Progenitor cell of endocrine pancreas (in vitro differentiated cells): ENCODE results near the gene C5orf47. TPM values are rescaled to one million over a fixed set of nuclear protein-coding genes. Genes with fewer than 3 reads are reported as not detected.
A peak's percentile ranks its signal among the peaks of the same experiment; 100 is the strongest.

Source experiments
- DNase-seq: peaks from one replicate; pipeline ENCODE4 v3.0.0; 2021; ENCODE audit warnings: low spot score; ENCODE audit not compliant: unreplicated experiment
- H3K27ac Mint-ChIP-seq: 2 replicates; pipeline ENCODE4 v1.8.0; 2021; ENCODE audit warnings: mild to moderate bottlenecking, moderate library complexity, mixed read lengths
- H3K27me3 Mint-ChIP-seq: 2 replicates; pipeline ENCODE4 v1.8.0; 2021; ENCODE audit warnings: mixed read lengths
- H3K36me3 Mint-ChIP-seq: 2 replicates; pipeline ENCODE4 v1.8.0; 2022; ENCODE audit warnings: mixed read lengths; ENCODE audit not compliant: insufficient read depth
- H3K4me1 Mint-ChIP-seq: 2 replicates; pipeline ENCODE4 v1.8.0; 2021; ENCODE audit warnings: low read depth, mixed read lengths
- H3K4me3 Mint-ChIP-seq: 2 replicates; pipeline ENCODE4 v1.8.0; 2021; ENCODE audit warnings: low read depth, mild to moderate bottlenecking, moderate library complexity, mixed read lengths
- H3K9me3 Mint-ChIP-seq: 2 replicates; pipeline ENCODE4 v1.8.0; 2021; ENCODE audit warnings: low read depth, mixed read lengths
- total RNA-seq: library from RNA; stranded (reverse); gene quantifications from 2 replicates; pipeline ENCODE4 v1.2.1, GENCODE V29; 2021
- TF ChIP-seq, protein P1 (sequence below): fragments of 200-600 bp; sonication (generic); IDR thresholded peaks from one replicate; pipeline ENCODE4 v1.5.0; 2021; ENCODE audit warnings: antibody characterized with exemption, mild to moderate bottlenecking; ENCODE audit not compliant: unreplicated experiment

Gene C5orf47
- total RNA-seq, 1 donor from 2014 or later = not detected

DNA sequence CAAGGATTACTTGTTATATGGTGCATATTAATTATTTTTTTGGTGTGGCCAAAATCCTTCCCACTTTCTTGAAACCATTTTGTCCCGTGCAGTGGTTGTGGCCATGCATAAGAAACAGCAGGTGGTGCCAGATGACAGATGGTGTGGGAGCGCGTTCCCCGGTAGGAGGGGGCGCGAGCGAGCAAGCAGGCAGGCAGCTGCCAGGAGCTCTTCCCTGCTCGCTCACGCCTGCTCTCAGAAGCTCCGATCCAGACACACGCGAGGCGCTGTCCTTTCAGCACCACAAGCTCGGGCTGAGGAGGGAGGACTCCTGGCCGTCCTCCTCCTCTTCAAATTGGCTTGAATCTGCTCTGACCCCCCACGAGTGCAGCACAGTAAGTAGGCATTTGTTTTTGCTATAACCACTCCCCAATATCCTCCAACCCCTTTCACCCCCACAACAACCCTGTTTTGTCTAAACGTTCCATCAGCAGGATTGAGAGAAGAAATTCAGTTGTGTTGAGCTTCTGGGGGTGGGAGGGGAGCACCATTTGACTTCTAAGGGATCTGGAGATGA, 56.6 kb downstream of the C5orf47 start, which contains the start of gene NSG2:
TSS of gene NSG2 (plus strand) at position 237 of the 556 bp plus-strand sequence. CDS start 1,050 bp downstream, outside the sequence.
- Mint-ChIP-seq H3K36me3 (no peaks in the 10 kb centered on the region), H3K27me3 (peaks cover 25% of the 10 kb centered on the region), H3K9me3 (no peaks in the 10 kb centered on the region), H3K4me1 (no peaks in the 10 kb centered on the region), H3K27ac (no peak within 1 kb of the TSS), H3K4me3 (peak within 1 kb of the TSS; percentile 15)
- peak; percentile 89 for DNase-seq
- TF ChIP-seq, protein P1, sequence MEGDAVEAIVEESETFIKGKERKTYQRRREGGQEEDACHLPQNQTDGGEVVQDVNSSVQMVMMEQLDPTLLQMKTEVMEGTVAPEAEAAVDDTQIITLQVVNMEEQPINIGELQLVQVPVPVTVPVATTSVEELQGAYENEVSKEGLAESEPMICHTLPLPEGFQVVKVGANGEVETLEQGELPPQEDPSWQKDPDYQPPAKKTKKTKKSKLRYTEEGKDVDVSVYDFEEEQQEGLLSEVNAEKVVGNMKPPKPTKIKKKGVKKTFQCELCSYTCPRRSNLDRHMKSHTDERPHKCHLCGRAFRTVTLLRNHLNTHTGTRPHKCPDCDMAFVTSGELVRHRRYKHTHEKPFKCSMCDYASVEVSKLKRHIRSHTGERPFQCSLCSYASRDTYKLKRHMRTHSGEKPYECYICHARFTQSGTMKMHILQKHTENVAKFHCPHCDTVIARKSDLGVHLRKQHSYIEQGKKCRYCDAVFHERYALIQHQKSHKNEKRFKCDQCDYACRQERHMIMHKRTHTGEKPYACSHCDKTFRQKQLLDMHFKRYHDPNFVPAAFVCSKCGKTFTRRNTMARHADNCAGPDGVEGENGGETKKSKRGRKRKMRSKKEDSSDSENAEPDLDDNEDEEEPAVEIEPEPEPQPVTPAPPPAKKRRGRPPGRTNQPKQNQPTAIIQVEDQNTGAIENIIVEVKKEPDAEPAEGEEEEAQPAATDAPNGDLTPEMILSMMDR = peak; percentile 95

DNA sequence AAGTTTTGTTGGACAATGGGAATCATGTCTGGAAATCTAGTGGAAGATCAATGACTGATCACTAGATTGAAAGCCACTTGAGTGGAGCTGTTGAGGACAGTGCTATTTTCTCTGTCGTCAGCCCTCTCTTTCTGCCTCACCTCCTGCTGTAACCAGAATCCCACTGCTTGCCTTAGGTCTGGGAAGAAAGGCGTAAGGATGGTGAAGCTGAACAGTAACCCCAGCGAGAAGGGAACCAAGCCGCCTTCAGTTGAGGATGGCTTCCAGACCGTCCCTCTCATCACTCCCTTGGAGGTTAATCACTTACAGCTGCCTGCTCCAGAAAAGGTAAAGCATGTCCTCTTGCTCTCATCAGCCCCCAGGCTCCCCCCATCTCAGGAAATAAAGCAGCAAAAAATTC, 57.6 kb downstream of the C5orf47 start:
- no peak overlapping the region for H3K27ac Mint-ChIP-seq
- DNase-seq = no peak
- no peaks in the 10 kb centered on the region for H3K36me3 Mint-ChIP-seq
- H3K27me3 Mint-ChIP-seq = peaks cover 33% of the 10 kb centered on the region
- H3K9me3 Mint-ChIP-seq = no peaks in the 10 kb centered on the region
- TF ChIP-seq, protein P1 = no peak
- no peak overlapping the region for H3K4me3 Mint-ChIP-seq
- no peaks in the 10 kb centered on the region for H3K4me1 Mint-ChIP-seq

DNA sequence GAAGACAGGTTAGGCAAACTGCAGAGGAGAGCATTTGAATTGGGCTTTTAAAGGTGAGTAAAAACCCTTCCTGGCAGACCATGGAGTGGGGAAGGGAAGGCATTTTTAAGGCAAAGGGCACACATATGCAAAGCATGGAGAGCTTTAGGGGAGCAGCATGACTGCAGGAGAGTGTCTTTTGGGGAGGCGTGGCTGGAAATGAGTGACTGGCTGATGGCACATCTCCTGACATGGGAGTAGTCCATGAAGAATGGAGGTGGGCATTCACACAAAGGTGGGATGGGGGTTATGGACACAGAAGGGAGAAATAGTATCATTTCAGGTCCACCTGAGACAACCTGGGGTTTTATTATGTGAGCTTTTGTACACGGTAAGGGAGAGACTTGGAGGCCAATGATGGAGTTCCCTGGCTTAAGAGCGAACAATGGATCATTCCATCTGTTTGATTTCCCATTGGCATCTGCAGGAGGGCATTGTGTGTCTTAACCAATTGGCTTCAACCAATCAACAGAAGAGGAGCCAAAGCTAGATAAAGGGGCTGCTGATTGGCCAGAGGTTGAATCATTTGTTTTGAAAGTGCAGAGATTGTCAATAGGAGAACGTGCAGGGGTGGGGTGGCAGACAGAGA, 58.6 kb downstream of the C5orf47 start:
- TF ChIP-seq, protein P1 = no peak
- no peaks in the 10 kb centered on the region for H3K4me1 Mint-ChIP-seq
- DNase-seq = no peak
- H3K36me3 Mint-ChIP-seq = no peaks in the 10 kb centered on the region
- H3K4me3 Mint-ChIP-seq = no peak overlapping the region
- H3K27ac Mint-ChIP-seq = no peak overlapping the region
- no peaks in the 10 kb centered on the region for H3K9me3 Mint-ChIP-seq
- H3K27me3 Mint-ChIP-seq = peaks cover 35% of the 10 kb centered on the region

DNA sequence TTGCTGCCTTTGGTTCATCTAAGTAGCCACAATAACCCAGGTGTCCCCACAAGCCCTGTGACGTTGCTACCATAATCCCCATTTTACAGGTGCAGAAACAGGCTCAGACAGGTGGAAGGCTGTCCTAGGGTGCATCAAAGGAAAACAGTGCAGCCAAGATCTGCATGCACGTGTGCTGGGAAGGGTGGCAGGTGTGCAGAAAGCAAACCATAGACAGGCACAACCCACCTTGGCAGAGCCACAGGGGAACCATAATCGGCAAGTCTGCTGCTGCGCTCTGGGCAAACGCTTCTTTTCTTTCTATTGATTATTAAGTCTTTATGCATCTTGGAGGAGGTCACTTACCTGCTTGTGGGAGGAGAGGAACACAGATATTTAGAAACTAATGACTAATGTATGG, 63.7 kb downstream of the C5orf47 start:
- no peak overlapping the region for H3K27ac Mint-ChIP-seq
- H3K27me3 Mint-ChIP-seq = peaks cover 25% of the 10 kb centered on the region
- H3K4me1 Mint-ChIP-seq = no peaks in the 10 kb centered on the region
- no peak overlapping the region for H3K4me3 Mint-ChIP-seq
- no peaks in the 10 kb centered on the region for H3K36me3 Mint-ChIP-seq
- TF ChIP-seq, protein P1 = no peak
- H3K9me3 Mint-ChIP-seq = no peaks in the 10 kb centered on the region
- no peak for DNase-seq

DNA sequence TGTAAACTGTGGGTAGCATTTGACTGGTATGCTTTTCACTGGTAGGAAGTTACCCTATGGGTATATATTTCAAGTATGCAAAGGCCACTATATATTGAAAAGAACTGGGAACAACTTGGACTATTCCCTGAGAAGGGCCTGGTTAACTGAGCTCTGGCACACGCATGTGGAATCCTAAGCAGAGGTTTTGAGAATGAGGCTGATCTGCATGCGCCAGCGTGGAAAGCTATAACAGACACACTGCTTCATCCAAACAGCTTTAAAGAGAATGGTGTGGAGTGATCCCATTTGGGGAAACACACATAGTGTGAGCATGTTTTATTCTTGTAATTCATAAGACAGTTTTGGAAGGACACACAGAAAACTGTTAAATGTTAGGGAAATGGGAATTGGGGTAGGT, 64.9 kb downstream of the C5orf47 start:
- DNase-seq = no peak
- Mint-ChIP-seq H3K4me3 (no peak overlapping the region), H3K4me1 (peaks cover 8% of the 10 kb centered on the region), H3K27me3 (peaks cover 30% of the 10 kb centered on the region), H3K9me3 (no peaks in the 10 kb centered on the region), H3K27ac (no peak overlapping the region), H3K36me3 (no peaks in the 10 kb centered on the region)
- TF ChIP-seq, protein P1 = no peak

Other genes starting within 250 kb of the C5orf47 start
- gene CPEB4, start 100.8 kb upstream of the C5orf47 start, total RNA-seq = 16.4 and 16.7 TPM in 2 replicates
- 1.4 and 1.6 TPM in 2 replicates for gene NSG2, start 56.5 kb downstream of the C5orf47 start, total RNA-seq